Motor neuron (in vitro differentiated cells): ENCODE results near the gene IFT20. TPM values are rescaled to one million over a fixed set of nuclear protein-coding genes. Genes with fewer than 3 reads are reported as not detected.
A peak's percentile ranks its signal among the peaks of the same experiment; 100 is the strongest.

ENCODE experiments used
- ATAC-seq, 8 experiments: fragments of 200-7000 bp; cut with Tn5 transposase; replicated peaks in 6 of 8; 2 replicates each; pipeline ENCODE4 v1.8.0; 2021; ENCODE audit warnings: mild to moderate bottlenecking in 8 of 8, moderate library complexity in 8 of 8
- H3K27ac ChIP-seq, 2 donors: fragments of 250-450 bp; sonication (Bioruptor Pico); 2 replicates each; pipeline ENCODE4 v1.9.0; 2021; ENCODE audit warnings: antibody characterized with exemption in 2 of 2, mild to moderate bottlenecking in 2 of 2, moderate library complexity in 1 of 2
- H3K4me1 ChIP-seq, 2 donors: fragments of 250-450 bp; sonication (Bioruptor Pico); replicated peaks in 1 of 2; 2 replicates each; pipeline ENCODE4 v1.6.1; 2021; ENCODE audit warnings: antibody characterized with exemption in 2 of 2, mild to moderate bottlenecking in 2 of 2, moderate library complexity in 1 of 2
- H3K4me3 ChIP-seq, 5 donors: fragments of 250-450 bp; sonication (Bioruptor Pico); 2 replicates each; pipeline ENCODE4 v1.9.0; 2021; ENCODE audit warnings: antibody characterized with exemption in 5 of 5, mild to moderate bottlenecking in 5 of 5, moderate library complexity in 4 of 5
- WGBS, 10 experiments: fragments of 450-650 bp; shearing (Covaris generic); methylation state at CpG; one replicate each; pipeline ENCODE4 v1.0.0; 2022; 5-methylcytosine and 5-hydroxymethylcytosine counted together
- in situ Hi-C, 9 experiments: fragments of 400-800 bp; cut with MboI; loops; one replicate each; pipeline ENCODE4 v1.15.0; 2021; ENCODE audit warnings: low sequenced_read_pairs in 9 of 9, low pct_unique_long_range_greater_than_20kb in 2 of 9; ENCODE audit not compliant: unreplicated experiment in 9 of 9
- total RNA-seq, 8 experiments: library from RNA; unstranded; fragments of 300-600 nt; gene quantifications; 2 replicates each; pipeline versions ENCODE4 v1.2.3 to v1.2.4, GENCODE V29; 2022

The IFT20 gene
- total RNA-seq, 8 experiments from 2014 or later: 30.7 to 106 (median 64.0) TPM

GRCh38 chr17:28327031-28327607 is 8.2 kb downstream of the IFT20 start:
- Histone ChIP-seq H3K4me3 (no peak overlapping the region), H3K4me1 (peaks cover 19 to 20% of the 10 kb centered on the region in 2 donors), H3K27ac (no peak overlapping the region)
- WGBS, 10 experiments: 85 to 100% (median 96%) methylated on average over 3 to 6 of the region's 9 CpGs; no CpG with 5 or more reads in 6 of the 10 experiments
- no peak for ATAC-seq
- in situ Hi-C loops: no loop called here

- ATAC-seq: no peak
- Histone ChIP-seq H3K4me3 (no peak overlapping the region), H3K27ac (peak overlapping the region in 1 of 2 donors; percentile 34), H3K4me1 (peaks cover 19 to 20% of the 10 kb centered on the region in 2 donors)
- 53 to 94% (median 78%) methylated on average over 3 to 7 of the region's 7 CpGs; no CpG with 5 or more reads in 4 of the 10 experiments for WGBS, 10 experiments
- in situ Hi-C loops: no loop called here
These were observed 9.2 kb downstream of the IFT20 start for GRCh38 chr17:28326114-28326513.

DNA sequence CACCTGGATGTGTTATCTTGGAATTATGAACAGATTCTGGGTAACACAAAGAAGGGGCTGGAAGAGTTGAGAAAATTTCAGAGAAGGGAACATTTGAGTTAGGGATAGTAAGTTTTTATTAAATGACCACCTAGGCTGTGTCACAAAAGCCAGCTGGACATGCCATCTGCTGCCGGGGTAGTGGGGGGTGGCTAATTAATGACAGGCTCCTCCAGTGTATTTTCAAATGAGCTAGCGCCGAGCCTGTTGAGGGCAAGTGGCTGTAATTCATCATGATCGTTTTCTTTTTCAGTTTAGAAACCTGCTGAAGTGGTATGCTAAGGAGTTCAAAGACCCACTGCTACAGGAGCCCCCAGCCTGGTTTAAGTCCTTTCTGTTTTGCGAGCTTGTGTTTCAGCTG is 10.1 kb downstream of the IFT20 start:
- 0 to 100% (median 15%) methylated on average over 3 to 5 of the region's 5 CpGs; no CpG with 5 or more reads in 2 of the 10 experiments for WGBS, 10 experiments
- Histone ChIP-seq H3K27ac (peak overlapping the region in 1 of 2 donors; percentile 34), H3K4me1 (peaks cover 22 to 25% of the 10 kb centered on the region in 2 donors), H3K4me3 (no peak overlapping the region)
- in situ Hi-C loops: no loop called here
- peak in 5 of 8 experiments; percentile 31 to 68 (median 46) for ATAC-seq

DNA sequence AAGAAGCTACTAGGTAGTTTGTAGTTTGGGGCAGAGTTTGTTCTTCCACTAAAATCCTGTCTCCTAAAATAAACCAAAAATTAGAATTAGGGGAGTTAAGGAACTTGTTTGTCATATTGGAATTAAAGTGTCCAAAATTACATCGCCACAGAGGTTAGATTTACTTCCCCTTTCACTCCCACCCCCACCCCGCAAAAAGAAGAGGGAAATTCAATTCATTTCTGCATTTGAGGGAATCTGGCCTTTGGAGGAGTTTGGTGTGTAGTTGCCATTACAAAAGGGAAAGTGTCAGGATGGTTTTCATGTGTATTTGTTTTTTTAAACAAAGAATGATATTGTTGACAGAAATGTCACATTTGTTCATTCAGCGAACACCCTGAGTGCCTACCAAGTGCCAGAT is 10.5 kb downstream of the IFT20 start:
- no peak for ATAC-seq
- in situ Hi-C loops: no loop called here

GRCh38 chr17:28324267-28324745 is 11.0 kb downstream of the IFT20 start:
- ATAC-seq: no peak
- H3K27ac ChIP-seq: no peak overlapping the region
- H3K4me3 ChIP-seq: no peak overlapping the region
- 43 to 100% (median 80%) methylated on average over 1 to 4 of the region's 5 CpGs; no CpG with 5 or more reads in 1 of the 10 experiments for WGBS, 10 experiments
- in situ Hi-C loops: no loop called here
- H3K4me1 ChIP-seq: peaks cover 22 to 29% of the 10 kb centered on the region in 2 donors

More for the DNA sequence above, 10.5 kb downstream of the IFT20 start:
- Histone ChIP-seq H3K27ac (no peak overlapping the region), H3K4me1 (peaks cover 22 to 29% of the 10 kb centered on the region in 2 donors), H3K4me3 (no peak overlapping the region)
- 25 to 100% (median 63%) methylated on average over 1 to 3 of the region's 3 CpGs; no CpG with 5 or more reads in 3 of the 10 experiments for WGBS, 10 experiments

DNA sequence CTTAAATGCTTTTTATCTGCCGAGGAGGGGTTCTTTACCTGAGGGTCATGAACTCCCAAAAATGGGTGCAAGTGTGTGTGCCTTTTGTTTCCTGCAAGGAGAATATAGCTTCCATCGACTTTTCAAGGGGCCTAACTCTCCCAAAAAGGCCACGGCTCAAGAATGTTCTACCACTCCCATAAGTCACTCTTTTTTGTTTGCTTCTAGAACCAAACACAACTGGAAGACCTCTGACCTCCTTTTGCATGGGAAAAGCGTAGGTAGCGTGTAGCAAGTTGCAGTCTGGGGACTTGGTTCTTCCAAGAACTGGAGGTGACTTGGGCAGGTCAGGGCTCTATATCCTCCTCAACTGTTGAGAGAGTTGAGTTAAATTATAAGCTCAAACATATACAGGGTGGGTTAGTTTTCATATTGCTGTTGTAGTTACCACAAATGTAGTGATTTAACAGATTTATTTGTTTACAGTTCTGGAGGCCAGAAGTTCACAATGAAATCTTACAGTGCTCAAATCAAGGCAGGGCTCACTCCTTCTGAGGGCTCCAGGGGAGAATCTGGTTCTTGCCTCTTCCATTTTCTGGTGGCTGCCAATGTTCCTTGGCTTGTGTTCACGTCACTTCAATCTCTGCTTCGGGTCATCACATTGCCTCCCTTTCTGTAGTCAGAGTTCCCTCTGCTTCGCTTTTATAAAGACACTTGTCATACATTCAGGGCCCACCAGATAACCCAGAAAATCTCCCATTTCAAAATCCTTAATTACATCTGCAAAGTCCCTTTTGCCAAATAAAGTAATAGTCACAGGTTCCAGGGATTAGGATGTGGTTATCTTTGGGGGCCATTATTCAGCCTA is 14.8 kb downstream of the IFT20 start:
- H3K4me3 ChIP-seq: peak overlapping the region; percentile 52 to 73 (median 55)
- WGBS, 10 experiments: 0 to 72% (median 46%) methylated on average over 1 to 8 of the region's 8 CpGs
- no peak overlapping the region for H3K27ac ChIP-seq
- ATAC-seq: no peak
- peaks cover 22 to 35% of the 10 kb centered on the region in 2 donors for H3K4me1 ChIP-seq
- in situ Hi-C loops: no loop called here

DNA sequence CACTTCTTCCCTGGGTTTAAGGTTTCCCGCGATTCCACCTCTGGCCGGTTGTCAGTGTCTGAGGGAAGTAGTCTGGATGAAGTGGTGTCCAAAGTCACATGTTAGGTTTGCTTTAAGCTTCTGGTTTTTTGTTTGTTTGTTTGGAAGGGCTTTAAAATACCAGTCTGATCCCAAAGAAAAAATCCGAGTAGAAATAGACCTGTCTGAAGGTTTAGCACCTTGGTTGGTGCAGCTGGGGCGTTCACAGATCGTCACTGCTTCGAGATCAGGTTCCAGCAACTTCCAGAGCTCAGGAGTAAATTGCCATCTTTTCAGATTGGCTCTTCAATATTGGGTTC is 15.7 kb downstream of the IFT20 start:
- 0 to 17% (median 0%) methylated on average over 1 to 7 of the region's 7 CpGs for WGBS, 10 experiments
- in situ Hi-C loops: no loop called here
- Histone ChIP-seq H3K27ac (peak overlapping the region; percentile 40 to 51), H3K4me3 (peak overlapping the region; percentile 52 to 73 (median 55)), H3K4me1 (peaks cover 14 to 26% of the 10 kb centered on the region in 2 donors)
- peak in 1 of 8 experiments; percentile 2 for ATAC-seq

DNA sequence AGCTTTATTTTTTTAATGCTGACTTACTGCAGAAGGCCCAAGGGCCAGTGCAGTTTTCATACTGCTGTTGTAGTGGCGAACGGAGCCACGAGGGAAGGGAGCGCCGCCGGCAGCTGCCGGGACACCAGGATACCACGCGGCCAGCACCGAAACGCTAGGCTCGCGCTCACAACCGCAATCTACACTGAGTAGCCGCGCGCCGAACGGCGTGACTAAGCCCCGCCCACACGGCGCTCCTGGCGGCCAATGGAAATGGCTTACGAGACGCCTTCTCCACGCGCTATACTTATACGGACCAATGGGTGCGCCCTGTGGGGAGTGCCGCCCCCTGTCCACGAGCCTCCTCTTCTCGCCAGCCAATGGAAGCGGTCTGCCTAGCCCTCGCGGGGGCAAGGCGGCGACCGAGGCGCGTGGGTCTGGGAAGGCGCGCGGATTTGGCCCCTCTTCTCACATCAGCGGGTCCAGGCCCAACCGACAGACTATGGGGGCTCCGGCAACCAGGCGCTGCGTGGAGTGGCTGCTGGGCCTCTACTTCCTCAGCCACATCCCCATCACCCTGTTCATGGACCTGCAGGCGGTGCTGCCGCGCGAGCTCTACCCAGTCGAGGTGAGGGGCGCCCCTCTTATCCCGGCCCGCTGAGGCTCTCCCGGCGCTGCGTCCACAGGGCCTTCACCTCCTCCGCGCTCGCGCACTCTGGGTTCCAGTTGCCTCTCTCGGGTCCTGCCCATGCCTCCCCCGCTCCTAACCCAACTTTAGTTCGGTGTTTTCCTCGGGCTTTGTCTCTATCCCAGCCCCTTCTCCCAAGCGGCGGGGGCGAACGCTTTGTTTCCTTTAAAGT is 16.3 kb downstream of the IFT20 start, which contains the start of gene TMEM97:
Gene TMEM97, plus strand, starts transcription at position 442 of the 839 bp plus-strand sequence. Its CDS starts 40 bp downstream, at position 482.
- WGBS, 10 experiments: 0% methylated on average over 4 to 20 of the region's 72 CpGs; no CpG with 5 or more reads in 4 of the 10 experiments
- H3K4me1 ChIP-seq: peaks cover 11 to 21% of the 10 kb centered on the region in 2 donors
- ATAC-seq: peak; percentile 94 to 98 (median 96)
- peak within 1 kb of the TSS; percentile 52 to 73 (median 55) for H3K4me3 ChIP-seq
- in situ Hi-C loops: no loop called here
- peak within 1 kb of the TSS; percentile 66 to 78 for H3K27ac ChIP-seq

GRCh38 chr17:28317966-28318758 is 17.1 kb downstream of the IFT20 start:
- peak overlapping the region; percentile 52 to 73 (median 55) for H3K4me3 ChIP-seq
- in situ Hi-C loops: no loop called here
- ATAC-seq: peak; percentile 4 to 34 (median 19)
- H3K4me1 ChIP-seq: peaks cover 11 to 21% of the 10 kb centered on the region in 2 donors
- H3K27ac ChIP-seq: peak overlapping the region; percentile 66 to 78
- 0 to 60% (median 7%) methylated on average over 1 to 20 of the region's 40 CpGs; no CpG with 5 or more reads in 3 of the 10 experiments for WGBS, 10 experiments

- H3K4me1 ChIP-seq: peaks cover 11 to 21% of the 10 kb centered on the region in 2 donors
These were observed 17.9 kb downstream of the IFT20 start for GRCh38 chr17:28317099-28317965.

More at GRCh38 chr17:28317099-28317965, 17.9 kb downstream of the IFT20 start:
- 51 to 90% (median 81%) methylated on average over 3 to 11 of the region's 21 CpGs; no CpG with 5 or more reads in 1 of the 10 experiments for WGBS, 10 experiments
- Histone ChIP-seq H3K4me3 (peak overlapping the region; percentile 52 to 73 (median 55)), H3K27ac (peak overlapping the region; percentile 66 to 78)
- in situ Hi-C loops: no loop called here
- no peak for ATAC-seq
